Activated CD8-positive, alpha-beta memory T cell treated with anti-CD3 and anti-CD28 coated beads, Interleukin-2, amount 50 U/mL, for 24 hours (primary cell): ENCODE results near the gene TGFB1.

Experiments used
- DNase-seq: peaks from one replicate; pipeline ENCODE4 v3.0.0-alpha.2; 2020; ENCODE audit errors: extremely low read depth

Gene TGFB1

DNA sequence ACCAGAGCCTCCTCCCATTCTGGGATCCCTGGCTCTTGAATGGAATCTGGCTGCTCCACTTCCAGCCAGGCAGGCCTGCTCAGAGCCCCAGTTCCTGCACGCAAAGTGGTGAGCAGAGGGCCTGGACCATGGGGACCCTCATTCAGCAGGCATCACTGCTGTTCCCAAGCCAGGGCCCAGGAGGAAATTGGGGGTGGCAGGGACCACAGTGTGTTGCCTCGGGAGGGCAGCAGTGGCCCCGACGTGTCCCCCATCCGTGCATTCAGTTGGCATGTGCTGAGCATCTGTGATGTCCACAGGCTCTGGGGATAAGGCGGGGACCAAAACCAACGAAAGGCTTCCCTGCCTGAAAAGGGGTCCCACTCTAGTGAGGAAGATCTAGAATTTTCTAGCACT lies 32.5 kb downstream of the TGFB1 start:
- DNase-seq = no peak

DNA sequence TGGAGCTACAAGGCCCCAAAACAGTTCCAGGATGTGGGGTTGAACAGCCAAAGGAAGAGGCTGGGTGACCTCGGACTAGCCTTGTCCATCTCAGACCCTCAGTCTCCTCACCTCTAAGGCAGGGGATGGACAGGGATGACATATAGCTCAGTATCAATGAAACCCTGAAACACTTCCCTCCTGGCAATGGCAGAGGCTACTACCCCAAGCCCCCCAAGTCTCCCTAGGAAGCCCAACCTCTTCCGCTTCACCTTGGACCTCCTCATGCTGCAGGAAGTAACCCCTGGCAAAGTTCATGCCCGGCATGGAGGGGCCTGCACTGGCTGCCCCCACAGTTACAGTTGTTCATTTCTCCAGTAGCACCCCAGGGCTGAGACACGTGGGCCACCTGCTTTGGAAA lies 33.2 kb downstream of the TGFB1 start:
- DNase-seq = no peak

DNA sequence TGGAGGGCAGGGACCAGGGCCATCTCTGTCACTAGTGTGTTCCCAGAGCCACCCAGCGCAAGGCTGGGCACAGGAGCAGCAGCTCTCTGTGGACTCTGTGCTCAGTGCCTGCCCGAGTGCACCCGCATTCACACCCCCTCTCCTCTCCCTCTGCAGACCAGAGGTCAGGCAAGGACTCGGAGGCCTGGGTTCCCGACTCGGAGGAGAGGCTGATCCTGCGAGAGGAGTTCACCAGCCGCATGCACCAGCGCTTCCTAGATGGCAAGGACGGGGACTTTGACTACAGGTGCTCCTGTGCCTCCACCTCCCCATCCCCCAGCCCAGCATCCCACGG lies 33.6 kb downstream of the TGFB1 start:
- no peak for DNase-seq

DNA sequence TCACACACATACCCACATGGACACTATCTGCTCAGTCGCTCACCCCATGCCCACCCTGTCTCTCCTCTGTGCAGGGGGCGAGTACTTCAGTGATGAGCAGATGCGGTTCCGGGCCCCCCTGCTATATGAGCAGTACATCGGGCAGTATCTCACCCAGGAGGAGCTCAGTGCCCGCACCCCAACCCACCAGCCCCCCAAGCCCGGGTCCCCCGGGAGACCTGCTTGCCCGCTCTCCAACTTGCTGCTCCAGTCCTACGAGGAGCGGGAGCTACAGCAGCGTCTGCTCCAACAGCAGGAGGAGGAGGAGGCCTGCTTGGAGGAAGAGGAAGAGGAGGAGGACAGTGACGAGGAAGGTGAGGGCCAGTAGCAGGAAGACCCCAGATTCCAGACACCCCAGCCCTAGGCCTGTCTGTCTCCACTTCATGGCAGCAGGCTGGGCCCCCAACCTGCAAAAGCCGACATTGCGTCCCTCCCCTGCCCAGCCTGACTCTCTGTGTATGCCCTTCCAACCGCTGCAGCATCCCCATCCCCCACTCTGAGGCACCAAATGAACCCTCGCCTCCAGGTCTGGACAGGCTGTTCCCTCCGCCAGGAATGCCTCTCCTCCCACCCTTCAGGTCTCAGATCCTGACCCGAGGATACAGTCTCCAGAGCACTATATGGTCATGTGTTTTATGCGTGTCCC lies 34.1 kb downstream of the TGFB1 start:
- DNase-seq = no peak

DNA sequence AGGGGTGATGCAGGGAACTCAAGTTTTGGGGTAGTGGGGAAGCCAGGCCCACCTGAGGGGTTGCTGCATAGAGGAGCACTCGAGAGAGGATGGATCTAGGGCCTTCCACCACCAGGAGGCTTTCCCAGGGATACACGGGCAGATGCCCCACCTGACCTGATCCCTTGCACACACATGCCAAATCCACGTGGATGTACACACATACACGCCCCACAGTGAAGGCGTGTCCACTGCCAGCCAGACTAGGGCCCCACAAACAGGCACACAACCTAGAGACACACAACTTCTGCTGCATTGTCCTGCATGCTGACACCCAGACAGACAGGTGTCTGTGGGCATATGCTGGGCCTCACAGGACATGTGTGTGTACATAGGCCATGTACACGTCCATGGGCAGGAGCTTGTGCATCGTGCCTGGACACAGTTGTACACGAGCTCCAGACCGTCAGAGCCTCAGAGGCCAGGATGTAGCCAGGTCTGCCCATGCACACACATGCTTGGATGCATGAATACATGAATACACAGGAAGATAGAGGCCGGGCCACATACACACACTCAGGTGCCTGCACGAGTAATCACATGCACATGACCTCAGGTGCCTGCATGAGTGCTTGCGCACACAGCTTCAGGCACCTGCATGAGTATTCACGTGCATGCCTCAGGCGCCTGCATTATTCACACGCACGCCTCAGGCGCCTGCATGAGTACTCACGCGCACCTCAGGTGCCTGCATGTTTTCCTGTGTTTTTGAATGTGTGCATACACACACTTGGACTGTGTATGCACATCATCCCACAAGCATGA lies 34.8 kb downstream of the TGFB1 start:
- DNase-seq = no peak

DNA sequence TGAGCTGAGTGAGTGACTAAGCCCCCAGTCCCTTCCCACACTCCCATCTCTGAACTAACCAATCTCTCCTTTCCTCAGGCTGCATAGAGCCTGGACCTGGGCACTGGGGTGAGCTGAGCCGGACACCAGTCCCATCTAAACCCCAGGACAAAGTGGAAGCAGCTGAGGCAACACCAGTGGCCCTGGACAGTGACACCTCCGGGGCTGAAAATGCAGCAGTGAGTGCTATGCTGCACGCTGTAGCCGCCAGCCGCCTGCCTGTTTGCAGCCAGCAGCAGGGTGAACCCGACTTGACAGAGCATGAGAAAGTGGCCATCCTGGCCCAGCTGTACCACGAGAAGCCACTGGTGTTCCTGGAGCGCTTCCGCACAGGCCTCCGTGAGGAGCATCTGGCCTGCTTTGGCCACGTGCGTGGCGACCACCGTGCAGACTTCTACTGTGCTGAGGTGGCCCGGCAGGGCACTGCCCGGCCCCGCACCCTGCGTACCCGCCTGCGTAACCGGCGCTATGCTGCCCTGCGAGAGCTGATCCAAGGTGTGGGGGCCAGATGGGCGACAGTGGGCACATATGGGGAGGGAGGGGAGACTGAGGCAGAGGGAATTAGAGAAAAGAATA lies 37.3 kb downstream of the TGFB1 start:
- no peak for DNase-seq

DNA sequence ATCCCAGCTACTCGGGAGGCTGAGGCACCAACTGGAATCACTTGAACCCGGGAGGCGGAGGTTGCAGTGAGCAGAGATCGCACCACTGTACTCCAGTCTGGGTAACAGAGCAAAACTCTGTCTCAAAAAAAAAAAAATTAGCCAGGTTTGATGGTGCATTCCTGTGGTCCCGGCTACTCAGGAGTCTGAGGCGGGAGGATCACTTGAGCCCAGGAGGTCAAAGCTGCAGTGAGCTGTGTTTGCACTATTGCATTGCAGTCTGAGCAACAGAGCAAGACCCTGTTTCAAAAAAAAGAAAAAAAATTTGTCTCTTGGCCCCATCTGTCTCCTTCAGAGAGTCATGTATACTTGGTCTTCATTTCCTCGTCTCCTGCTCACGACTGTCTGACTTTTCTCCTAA lies 42.1 kb downstream of the TGFB1 start:
- DNase-seq = no peak

DNA sequence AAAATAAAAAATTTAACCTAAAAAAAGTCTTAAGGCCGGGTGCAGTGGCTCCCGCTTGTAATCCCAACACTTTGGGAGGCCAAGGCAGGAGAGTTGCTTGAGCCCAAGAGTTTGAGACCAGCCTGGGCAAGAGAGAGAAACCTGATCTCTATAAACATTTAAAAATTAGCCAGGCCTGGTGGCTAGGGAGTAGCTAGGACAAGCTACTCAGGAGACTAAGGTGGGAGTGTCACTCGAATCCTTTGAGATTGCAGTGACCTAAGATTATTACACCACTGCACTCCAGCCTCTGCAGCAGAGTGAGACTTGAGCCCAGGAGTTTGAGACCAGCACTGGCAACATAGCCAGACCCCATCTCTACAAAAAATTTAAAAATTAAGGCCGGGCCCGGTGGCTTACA lies 42.6 kb downstream of the TGFB1 start:
- DNase-seq = no peak

DNA sequence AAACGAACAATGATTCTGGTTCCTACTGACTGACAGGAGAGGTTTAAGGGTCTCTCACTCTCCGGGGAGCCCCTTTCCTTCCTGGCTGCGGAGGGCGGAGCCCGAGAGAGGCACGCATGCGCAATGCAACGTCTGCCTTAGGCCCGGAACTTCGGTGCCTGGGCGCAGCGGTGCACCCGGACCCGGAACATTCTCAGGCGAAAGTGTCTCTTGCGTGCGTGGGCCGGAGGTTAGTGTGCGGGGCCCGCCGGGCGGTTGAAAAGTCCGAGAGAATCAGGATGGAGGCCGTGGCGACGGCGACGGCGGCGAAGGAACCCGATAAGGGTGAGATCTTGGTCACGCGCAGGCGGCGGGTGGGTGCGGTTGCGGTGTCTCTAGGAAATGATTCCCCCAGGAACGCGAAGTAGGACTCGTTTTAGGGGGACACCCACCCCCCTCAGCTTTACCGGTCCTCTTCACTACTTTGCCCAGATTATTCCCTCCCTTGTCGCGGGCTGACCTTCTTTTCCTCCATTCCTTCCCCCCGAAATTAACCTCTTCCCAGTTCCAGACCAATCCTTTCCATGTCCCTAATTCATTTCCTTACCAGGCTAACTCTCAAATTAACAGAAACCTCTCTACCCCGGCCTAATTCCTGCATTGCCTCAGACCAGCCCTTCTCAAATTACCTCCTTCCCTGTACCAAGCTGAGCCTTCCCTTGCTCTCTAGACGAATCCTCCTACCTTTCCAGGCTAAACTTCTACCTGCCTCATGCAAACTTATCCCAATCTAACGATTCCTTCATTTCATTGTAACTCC lies 43.5 kb downstream of the TGFB1 start, which contains the start of gene CCDC97:
Gene CCDC97, plus strand, starts transcription at position 140 of the 799 bp plus-strand sequence. Its CDS starts 139 bp downstream, at position 279.
- peak; percentile 78 for DNase-seq

DNA sequence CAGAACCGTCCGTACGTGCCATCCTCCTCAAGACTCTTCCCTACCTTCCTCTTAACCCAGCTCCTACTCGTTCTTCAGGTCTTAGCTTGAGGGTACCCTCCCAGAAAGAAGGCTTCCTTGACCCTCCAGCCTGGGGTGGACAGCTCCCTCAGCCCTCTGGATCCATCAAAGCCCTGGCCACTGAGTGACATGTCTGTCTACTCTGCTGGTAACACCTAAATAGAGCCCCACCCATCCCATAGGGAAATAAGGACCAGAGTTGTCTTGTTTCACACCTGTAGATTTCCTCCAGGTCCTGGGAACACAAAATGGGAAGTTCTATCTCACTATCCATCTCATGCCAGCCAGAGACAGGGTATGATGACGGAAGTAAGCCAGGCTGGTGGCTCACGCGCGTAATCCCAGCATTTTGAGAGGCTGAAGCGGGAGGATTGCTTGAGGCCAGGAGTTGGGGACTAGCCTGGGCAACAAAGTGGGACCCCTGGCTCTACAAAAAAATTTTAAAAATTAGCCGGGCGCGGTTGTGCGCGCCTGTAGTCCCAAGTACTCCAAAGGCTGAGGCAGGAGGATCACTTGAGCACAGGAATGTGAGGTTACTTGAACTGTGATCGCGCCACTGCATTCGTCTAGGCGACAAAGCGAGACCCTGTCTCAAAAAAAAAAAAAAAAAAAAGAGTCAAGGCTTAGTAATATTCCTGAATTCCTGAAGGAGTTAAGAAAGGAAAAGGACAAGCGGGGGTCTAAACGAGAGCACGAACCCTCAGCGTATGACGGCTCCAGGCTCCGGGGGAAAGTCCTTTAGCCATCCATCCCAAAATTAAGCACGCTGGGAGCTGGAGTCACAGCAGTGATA lies 44.3 kb downstream of the TGFB1 start:
- DNase-seq = no peak

DNA sequence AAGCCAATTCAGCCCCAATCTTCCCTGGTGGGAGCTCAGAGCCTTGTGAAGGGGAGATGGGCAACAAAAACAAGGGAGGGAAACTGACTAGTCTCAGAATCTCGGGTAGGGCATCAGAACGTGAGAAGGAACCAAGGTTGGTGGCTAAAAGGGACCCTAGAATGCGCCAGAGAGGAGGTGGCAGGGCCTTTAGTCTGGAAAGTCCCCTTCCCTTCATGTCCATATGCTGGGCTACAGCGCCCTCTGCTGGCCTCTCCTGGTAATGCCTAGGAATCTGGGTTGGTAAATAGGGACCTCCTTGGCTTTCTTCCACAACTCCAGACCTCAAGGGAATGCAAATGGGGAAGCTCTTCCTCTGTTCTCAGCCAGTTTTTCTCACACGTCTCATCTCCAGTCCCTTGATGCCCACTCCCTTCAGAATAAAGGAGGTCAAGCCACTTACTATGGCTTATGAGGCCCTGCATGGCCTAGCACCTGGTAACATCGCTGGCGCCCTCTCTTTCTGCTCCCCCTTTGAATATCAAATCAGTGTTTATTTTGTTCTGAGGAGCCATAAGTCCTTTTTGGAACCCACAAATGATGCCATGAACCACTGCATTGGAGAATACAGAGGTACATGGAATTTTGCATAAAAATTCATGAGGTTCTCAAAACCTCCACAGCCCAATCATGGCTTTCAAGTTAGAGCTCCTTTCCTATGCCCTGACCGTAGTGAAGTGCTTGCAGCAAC lies 45.1 kb downstream of the TGFB1 start:
- peak; percentile 90 for DNase-seq

DNA sequence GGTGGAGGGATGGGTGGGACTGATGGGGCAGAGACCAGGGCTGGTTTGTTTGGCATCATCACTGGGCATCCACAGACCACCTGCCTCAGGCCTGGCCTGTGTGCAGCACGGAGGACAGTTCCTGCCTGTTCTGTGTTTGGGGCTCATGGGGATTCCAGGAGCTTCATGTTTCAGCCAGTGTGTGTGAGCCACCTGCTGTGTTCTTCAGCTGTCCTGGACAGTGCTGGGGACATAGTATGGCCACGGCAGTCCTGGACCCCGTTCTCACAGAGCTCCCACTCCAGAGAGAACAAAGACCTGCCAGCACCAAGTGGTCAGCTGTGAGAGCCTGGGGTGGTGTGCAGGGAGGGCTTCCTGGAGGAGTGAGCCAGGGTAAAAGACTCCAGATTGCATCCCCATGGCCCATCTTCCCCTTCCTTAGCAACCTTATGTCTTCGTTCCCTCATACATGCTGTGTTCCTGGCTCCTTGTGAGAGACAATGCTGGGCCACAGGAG lies 45.7 kb downstream of the TGFB1 start:
- DNase-seq = no peak

DNA sequence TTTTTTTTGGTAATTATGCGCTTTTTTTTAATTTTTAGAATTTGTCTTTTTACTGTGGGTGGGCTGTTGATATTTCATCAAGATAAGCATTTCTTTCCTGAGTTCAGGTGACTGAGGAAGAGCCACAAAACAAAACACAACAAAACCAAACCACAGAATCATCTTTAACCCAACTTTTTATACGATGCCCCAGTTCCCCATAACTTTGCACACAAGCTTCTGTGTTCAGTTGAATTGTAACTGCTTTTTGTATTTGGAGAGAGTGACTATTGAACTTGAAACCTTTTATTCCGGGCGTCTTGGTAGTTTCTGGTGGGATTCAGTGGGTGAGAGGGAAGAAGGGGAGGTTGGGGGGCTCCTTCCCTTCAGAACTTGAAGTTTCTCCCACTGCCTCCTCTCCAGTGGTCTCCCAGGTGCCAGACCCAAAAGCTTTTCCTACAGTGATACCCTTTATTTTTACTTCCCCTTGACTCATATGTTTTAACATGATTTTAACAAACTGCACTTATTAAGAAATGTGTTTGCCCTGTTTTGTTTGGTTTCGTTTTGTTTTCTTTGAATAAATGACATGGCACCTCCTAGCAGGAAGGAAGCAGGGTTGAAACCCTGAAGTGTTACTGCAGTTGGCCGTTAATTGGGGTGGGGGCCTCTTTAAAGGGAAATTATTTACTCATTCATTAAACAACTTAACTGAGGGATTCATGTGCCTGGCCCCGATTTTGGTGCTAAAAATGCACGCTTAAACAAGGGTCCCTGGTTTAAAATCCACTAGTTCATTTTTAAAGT lies 46.4 kb downstream of the TGFB1 start:
- no peak for DNase-seq

DNA sequence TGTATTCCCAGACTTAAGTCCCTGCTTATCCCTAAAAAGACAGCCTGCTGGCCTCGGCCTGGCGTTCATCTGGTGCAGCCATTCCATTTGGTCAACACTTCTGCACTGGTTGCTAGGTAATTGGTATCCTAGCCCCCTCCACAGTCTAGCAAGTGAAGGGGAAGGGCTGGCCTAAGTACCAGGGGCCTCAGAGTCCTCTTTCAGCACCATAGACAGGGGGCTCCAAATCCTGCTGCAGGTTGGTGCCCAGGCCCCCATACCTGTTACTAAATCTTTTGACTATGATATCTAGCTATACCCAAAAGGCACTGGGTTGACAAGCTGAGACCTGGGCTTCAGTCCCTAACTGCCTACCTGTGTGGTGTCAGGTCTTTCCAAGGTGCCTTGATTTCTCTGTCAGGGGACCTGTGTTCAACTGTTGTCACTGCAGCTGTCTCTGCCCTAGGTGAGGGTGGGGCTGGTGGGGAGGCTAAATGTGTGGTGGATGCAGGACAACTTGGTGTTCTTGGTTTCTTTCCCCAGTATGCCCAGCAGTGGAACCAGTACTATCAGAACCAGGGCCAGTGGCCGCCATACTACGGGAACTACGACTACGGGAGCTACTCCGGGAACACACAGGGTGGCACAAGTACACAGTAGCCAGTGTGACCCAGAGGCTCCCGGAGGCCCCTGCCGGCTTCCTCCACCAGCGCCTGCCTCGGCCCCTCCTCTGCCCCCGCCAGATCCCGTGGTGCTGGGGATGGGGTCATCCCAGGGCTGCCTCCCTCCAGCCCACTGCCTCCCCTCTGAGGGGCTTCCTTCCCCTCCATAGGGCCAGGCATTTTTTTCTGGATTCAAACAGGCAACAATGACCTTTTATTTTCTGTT lies 47.6 kb downstream of the TGFB1 start:
- DNase-seq = no peak

DNA sequence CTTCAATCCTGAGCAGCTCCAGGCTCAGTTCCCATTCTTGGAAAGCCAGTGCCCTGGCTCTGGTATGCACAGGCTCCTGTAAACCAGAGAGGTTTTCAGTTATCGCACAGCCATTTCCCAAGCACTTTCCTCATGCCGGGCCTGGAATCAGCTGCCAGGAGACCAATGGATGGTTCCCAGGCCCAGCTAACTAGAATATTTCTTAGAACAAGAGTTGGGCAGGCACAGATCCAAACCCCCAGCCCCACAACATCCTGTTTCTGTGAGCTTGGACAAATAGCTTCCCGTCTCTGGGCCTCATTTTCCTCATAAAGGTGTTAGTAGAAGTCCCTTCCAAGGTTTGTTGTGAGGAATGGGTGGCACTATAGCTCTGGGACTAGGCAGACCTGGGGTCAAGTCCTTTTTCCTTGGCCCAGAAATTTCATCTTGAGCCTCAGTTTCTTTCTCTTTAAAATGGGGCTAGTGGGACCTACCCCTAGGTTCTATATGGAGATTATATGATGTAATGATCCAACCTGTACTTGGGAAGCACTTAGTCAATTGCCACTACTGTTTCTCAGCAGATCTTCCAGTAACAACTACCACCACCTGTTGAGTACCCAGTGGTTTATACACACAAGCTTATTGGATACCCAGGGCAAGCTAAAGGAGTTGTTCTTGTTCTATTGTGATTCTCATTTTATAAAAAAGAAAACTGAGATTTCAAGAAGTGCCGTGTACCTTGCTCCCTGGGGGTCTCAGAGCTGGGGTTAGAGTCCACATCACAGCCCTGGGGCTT lies 48.8 kb downstream of the TGFB1 start:
- DNase-seq = no peak

DNA sequence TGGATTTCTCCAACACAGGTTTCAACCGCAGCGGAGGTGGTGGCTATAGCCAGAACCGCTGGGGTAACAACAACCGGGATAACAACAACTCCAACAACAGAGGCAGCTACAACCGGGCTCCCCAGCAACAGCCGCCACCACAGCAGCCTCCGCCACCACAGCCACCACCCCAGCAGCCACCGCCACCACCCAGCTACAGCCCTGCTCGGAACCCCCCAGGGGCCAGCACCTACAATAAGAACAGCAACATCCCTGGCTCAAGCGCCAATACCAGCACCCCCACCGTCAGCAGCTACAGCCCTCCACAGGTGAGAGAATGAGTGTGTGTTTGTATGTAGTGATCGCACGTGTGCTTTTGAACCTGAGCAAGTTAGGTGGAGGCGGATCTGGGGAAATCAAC lies 49.8 kb downstream of the TGFB1 start:
- no peak for DNase-seq

DNA sequence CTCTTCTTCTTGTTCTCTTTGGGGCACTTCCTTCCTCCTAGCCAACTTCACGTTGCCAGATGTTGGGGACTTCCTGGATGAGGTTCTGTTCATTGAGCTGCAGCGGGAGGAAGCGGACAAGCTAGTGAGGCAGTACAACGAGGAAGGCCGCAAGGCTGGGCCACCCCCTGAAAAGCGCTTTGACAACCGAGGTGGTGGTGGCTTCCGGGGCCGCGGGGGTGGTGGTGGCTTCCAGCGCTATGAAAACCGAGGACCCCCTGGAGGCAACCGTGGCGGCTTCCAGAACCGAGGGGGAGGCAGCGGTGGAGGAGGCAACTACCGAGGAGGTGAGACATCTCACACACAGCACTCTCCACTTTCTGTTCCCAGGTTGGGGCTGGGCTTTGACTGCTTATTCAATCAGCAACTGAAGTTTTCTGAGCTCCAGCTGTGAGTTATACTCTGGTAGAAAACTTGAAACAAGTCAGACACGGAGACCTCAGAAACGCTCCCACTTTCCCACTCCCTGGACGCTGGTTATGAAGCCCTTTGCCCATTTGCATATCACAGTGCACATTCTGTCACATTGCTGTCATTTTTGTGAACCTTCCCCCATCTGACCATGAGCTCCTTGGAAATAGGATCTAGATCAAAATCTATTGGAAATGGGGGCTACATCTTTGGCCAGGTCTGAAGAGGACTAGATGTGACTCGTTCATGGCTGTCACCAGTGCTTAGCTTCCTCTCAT lies 50.9 kb downstream of the TGFB1 start:
- DNase-seq = peak; percentile 56
